ENCODE measurements around the gene GKN2. TPM values are rescaled to one million over a fixed set of nuclear protein-coding genes. Genes with fewer than 3 reads are reported as not detected.

Gene GKN2
- total RNA-seq, 1 donor from 2014 or later, result not detected

DNA sequence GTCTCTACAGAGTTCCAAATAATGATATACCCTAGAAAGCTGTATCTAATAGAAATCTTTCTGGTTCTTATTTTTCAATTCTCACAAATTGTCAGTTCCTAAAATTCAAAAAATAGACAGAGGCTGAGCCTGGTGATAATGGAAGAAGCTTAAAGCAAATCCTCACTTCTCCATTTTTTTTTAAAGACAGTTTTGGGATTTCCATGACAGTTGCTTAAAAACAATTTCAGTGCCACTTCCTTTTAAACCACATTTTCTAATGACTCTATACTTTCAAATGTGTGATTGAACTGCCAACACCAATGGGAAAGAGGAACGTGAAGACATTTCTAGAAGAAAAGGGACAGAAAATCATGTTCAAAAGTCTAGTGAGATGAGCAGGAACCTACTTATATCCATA is 4.0 kb downstream of the GKN2 start:
- peaks cover 5% of the 10 kb centered on the region for H3K27me3 Mint-ChIP-seq (ENCODE audit: unreplicated experiment)
- TF ChIP-seq, protein P1, sequence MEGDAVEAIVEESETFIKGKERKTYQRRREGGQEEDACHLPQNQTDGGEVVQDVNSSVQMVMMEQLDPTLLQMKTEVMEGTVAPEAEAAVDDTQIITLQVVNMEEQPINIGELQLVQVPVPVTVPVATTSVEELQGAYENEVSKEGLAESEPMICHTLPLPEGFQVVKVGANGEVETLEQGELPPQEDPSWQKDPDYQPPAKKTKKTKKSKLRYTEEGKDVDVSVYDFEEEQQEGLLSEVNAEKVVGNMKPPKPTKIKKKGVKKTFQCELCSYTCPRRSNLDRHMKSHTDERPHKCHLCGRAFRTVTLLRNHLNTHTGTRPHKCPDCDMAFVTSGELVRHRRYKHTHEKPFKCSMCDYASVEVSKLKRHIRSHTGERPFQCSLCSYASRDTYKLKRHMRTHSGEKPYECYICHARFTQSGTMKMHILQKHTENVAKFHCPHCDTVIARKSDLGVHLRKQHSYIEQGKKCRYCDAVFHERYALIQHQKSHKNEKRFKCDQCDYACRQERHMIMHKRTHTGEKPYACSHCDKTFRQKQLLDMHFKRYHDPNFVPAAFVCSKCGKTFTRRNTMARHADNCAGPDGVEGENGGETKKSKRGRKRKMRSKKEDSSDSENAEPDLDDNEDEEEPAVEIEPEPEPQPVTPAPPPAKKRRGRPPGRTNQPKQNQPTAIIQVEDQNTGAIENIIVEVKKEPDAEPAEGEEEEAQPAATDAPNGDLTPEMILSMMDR (IDR thresholded peaks at IDR 0.05; ENCODE audit: partially characterized antibody, unreplicated experiment), result no peak
- H3K27ac Mint-ChIP-seq (ENCODE audit: unreplicated experiment), result no peak overlapping the region
- H3K4me1 Mint-ChIP-seq (ENCODE audit: low read depth, unreplicated experiment), result peaks cover 10% of the 10 kb centered on the region
- H3K9me3 Mint-ChIP-seq (ENCODE audit: unreplicated experiment), result peaks cover 2% of the 10 kb centered on the region
- no peak for DNase-seq
- H3K36me3 Mint-ChIP-seq (ENCODE audit: unreplicated experiment), result no peaks in the 10 kb centered on the region
- no peak overlapping the region for H3K4me3 Mint-ChIP-seq (ENCODE audit: unreplicated experiment)

DNA sequence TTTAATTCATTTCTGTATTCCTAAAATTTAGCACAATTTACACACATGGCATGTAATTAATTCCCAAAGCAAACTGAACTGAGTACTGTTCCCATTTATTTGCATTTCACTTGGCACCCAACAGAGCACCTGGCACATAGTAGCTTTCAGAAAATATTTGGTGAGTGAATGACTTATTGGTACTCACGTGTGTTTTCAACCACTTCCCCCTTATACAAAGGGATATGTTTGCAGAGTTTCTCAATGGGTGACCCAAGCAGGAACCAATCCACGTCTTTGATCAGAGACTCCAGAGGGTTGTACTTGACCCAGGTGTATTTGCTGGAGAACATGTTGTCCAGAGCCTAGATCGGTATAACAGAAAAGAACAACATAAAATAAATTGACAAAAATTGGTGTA is 6.6 kb downstream of the GKN2 start:
- H3K36me3 Mint-ChIP-seq (ENCODE audit: unreplicated experiment), result no peaks in the 10 kb centered on the region
- TF ChIP-seq, protein P1 (IDR thresholded peaks at IDR 0.05; ENCODE audit: partially characterized antibody, unreplicated experiment), result no peak
- no peak overlapping the region for H3K27ac Mint-ChIP-seq (ENCODE audit: unreplicated experiment)
- no peak overlapping the region for H3K4me3 Mint-ChIP-seq (ENCODE audit: unreplicated experiment)
- DNase-seq, result no peak
- H3K9me3 Mint-ChIP-seq (ENCODE audit: unreplicated experiment), result peaks cover 2% of the 10 kb centered on the region
- H3K27me3 Mint-ChIP-seq (ENCODE audit: unreplicated experiment), result peaks cover 10% of the 10 kb centered on the region
- peaks cover 12% of the 10 kb centered on the region for H3K4me1 Mint-ChIP-seq (ENCODE audit: low read depth, unreplicated experiment)

DNA sequence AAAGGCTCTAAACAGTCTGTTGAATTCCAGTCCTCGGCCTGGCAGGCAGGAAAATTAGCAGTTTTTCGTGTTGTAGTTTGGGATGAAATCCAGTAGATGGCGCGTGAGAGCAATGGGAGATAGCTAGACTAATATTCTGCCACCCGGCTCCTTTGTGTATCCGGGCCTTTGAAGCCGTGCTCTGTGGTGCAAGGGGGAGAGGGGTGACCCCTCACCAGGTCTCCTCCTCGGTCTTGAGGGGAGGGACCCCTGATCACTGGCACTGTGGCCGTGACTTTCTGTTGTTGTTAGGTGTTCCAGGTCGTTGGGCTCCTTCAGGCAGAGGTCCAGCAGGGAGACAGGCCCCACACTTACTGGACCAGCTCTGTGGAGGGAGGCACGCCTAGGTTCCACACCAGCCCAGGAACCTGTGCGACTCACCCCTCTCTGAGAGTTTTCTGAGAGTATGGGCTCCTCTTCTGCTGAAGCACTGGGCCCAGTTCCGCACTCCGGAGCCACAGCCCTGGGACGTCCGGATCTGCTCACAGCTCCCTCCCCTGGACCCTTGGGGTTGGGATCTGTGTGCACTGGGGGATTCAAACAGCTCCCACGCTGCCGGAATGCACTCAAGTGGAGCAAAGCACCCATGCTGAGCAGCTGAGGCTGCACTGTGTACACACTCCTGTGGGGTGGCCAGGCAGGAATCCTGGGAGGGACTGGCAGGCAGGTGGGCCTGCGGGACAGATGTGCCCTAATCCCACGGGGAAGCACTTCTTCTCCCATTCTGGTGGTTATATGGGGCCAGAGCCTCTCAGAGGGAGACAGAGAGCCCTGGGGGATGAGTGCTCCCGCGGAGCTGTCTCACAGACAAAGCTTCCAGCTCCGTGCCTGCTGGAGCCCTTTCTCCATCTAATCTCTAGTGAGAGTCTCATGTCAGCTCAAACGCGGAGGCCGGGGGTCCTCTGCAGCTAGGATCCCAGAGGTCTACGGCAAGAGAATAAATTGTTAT is 8.8 kb downstream of the GKN2 start:
- Mint-ChIP-seq H3K4me3 (ENCODE audit: unreplicated experiment) (peak overlapping the region; percentile 44), H3K27me3 (ENCODE audit: unreplicated experiment) (peaks cover 10% of the 10 kb centered on the region), H3K4me1 (ENCODE audit: low read depth, unreplicated experiment) (peaks cover 12% of the 10 kb centered on the region), H3K27ac (ENCODE audit: unreplicated experiment) (peak overlapping the region; percentile 62), H3K9me3 (ENCODE audit: unreplicated experiment) (peaks cover 2% of the 10 kb centered on the region), H3K36me3 (ENCODE audit: unreplicated experiment) (no peaks in the 10 kb centered on the region)
- DNase-seq, result peak; percentile 68
- TF ChIP-seq, protein P1 (IDR thresholded peaks at IDR 0.05; ENCODE audit: partially characterized antibody, unreplicated experiment), result peak; percentile 83

DNA sequence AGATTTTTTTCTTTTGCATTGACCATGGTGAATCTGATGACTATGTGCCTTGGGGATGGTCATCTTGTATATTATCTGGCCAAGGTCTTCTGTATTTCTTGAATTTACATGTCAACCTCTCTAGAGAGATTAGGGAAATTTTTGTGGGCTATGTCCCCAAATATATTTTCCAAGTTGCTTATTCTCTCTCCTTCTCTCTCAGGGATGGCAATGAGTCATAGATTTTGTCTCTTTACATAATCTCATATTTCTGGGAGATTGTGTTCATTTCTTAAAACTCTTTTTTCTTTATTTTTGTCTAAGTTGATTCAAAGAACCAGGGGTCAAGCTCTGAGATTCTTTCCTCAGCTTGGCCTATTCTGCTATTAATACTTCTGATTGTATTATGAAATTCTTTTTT is 9.9 kb downstream of the GKN2 start:
- H3K4me3 Mint-ChIP-seq (ENCODE audit: unreplicated experiment), result no peak overlapping the region
- H3K9me3 Mint-ChIP-seq (ENCODE audit: unreplicated experiment), result peaks cover 2% of the 10 kb centered on the region
- no peaks in the 10 kb centered on the region for H3K36me3 Mint-ChIP-seq (ENCODE audit: unreplicated experiment)
- H3K27ac Mint-ChIP-seq (ENCODE audit: unreplicated experiment), result no peak overlapping the region
- peaks cover 8% of the 10 kb centered on the region for H3K27me3 Mint-ChIP-seq (ENCODE audit: unreplicated experiment)
- DNase-seq, result no peak
- peaks cover 12% of the 10 kb centered on the region for H3K4me1 Mint-ChIP-seq (ENCODE audit: low read depth, unreplicated experiment)
- TF ChIP-seq, protein P1 (IDR thresholded peaks at IDR 0.05; ENCODE audit: partially characterized antibody, unreplicated experiment), result no peak

DNA sequence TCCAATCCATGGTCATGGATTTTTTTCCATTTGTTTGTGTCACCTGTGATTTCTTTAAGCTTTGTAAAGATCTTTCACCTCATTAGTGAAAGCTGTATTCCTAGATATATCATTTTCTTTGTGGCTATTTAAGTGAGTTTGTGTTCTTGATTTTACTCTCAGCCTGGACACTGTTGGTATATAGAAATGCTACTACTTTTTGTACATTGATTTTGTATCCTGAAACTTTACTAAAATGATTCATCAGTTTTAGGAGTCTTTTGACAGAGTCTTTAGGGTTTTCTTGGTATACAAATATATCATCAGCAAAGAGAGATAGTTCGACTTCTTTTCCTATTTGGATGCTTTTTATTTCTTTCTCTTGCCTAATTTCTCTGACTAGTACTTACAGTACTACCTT is 12.3 kb downstream of the GKN2 start:
- H3K4me3 Mint-ChIP-seq (ENCODE audit: unreplicated experiment), result no peak overlapping the region
- H3K4me1 Mint-ChIP-seq (ENCODE audit: low read depth, unreplicated experiment), result peaks cover 12% of the 10 kb centered on the region
- TF ChIP-seq, protein P1 (IDR thresholded peaks at IDR 0.05; ENCODE audit: partially characterized antibody, unreplicated experiment), result no peak
- no peaks in the 10 kb centered on the region for H3K9me3 Mint-ChIP-seq (ENCODE audit: unreplicated experiment)
- DNase-seq, result no peak
- no peaks in the 10 kb centered on the region for H3K36me3 Mint-ChIP-seq (ENCODE audit: unreplicated experiment)
- H3K27ac Mint-ChIP-seq (ENCODE audit: unreplicated experiment), result no peak overlapping the region
- H3K27me3 Mint-ChIP-seq (ENCODE audit: unreplicated experiment), result peaks cover 8% of the 10 kb centered on the region
